NCI-H1105 (cell line): Measurements from ENCODE around the gene TFB1M.
"Not testable (repeated sequence)": the region's sequence is repeated elsewhere in the genome, so short reads cannot be mapped to it uniquely, and the experiment has no call there.

Experiments
- DNase-seq: peaks from one replicate; lab custom pipeline; 2025; lab: John Stamatoyannopoulos, UW

Gene TFB1M

DNA sequence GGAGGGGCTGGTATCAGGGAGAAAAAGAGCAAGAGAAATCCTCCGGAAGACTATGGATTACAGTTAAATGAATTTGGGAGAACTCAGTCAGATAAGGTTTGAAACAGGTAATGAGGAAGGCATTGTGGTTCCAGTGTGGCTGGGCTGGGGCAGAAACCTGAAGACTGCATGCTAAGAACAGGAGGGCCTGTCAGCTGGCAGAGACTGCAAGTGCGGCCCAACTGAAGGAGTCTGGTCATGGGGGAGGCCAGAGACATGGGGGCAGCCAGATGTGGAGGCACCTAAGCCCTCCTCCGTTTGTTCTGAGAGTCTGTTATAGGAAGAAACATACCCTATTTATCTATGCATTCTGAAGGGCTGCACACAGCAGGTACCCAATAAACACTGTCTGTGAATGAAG is 16.6 kb downstream of the TFB1M start:
- DNase-seq, result no peak

DNA sequence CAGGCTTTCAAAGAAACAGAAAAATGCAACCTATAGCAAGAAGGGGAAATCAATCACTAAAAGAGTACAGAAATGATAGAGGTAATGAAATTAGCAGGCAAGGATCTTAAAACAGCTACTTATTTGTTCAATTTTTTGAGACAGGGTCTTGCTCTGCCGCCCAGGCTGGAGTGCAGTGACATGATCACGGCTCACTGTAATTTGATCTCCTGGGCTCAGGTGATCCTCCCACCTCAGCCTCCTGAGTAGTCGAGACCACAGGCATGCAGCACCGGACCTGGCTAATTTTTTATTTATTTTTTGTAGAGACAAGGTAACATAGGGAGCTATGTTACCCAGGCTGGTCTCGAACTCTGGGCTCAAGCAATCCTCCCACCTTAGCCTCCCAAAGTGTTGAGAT is 21.6 kb downstream of the TFB1M start:
- DNase-seq, result no peak

DNA sequence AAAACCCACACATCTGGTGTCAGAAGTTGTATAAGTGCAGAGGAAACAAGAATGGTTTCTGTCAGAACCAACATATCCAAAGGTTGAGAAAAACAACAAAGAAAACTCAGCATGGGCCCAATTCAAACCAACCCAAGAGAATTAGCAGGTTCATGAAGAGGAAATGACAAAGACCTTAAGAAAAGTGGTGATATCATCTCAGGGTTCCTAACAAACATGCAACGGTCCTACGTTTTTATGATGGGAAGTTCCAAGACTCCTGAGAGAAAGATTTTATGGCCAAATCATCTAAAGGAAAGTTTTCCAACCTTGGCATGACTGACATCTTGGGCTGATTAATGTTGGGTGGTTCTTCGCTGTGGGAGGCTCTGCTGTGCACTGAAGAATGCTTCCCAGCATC is 23.0 kb downstream of the TFB1M start:
- no peak for DNase-seq

DNA sequence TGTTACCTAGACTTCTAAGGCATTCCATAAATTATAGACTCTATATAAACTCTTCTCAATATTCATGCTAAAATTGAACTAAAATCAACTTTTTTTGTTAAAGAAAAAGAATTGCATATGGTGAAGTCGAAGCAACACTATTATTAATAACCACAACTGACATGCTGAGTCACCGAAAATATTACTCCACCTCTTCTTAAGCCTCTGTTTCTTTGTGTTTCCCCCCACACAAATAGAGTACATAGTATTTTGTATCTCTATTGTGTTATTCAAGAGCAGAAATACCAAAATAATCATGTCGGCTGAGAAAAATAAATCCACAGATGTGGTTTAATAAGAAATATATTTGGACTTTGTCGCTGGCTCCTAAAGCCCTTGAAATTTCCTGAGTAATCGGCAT is 23.8 kb downstream of the TFB1M start:
- no peak for DNase-seq

DNA sequence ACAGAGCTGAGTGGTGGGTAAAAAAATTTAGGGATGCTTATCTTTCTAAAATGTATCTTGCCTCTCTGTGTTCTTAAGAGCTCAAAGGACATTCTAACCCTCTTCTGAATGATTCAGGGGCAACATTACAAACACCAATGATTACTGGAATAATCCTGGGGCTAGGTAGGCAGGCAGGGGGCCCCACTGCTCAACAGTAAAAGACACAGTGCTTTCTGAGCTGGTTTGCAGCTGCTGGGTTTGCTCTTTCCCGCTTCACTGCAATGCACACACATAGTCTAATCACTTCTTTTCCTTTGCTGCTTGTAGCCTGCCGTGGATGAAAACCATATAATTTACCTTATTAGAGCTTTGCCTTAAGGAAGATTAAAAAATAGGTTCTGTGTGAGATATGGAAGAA is 26.5 kb downstream of the TFB1M start:
- no peak for DNase-seq

DNA sequence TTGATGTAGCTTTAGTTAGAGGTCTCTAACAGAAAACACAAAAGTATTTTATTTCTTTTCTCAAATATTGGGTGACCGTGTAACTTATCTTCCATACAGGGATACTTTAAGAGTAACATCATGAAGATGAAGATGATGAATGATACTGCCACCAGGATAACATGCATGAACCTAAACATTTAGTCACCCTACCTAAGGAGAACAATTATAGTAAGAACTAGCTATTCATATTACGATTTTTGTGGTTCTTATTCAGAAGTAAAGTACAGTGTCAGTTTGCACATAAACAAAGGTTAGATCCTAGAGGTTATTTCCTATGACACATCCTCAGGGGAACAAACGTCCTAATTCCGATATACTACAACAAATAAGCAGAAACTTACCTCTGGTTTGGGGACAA is 29.5 kb downstream of the TFB1M start:
- DNase-seq, result no peak

DNA sequence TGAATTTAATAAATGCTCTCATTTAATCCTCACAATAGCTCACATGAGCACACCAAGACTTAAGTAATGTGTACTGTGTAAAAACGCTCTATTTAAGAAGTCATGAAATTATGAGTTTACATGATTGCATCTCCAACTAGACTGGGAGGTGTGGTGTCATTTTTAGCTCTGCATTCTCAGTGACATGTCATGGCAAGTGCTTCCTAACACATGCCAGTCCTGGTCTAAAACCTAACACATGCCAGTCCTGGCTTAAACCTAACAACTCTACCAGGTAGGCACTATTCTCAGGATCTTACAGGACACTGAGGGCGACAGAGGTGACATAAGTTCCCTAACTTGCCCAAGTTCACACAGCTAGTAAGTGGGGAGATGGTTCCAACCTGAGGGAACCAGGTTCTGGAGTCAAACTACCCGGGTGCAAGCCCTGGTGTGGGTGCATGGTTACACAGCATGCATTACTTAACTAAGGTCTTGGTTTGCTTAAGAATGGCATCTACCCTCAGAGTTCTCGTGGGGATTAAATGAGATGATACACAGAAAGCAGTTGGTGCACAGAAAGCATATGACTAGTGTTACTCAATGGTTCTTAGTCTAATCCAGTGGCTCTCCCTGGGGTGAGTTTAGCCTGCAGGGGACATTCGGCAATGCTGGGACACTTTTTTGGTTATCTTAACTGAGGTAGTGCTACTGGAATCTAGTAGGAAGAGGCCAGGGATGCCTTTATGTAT is 35.8 kb downstream of the TFB1M start:
- no peak for DNase-seq

DNA sequence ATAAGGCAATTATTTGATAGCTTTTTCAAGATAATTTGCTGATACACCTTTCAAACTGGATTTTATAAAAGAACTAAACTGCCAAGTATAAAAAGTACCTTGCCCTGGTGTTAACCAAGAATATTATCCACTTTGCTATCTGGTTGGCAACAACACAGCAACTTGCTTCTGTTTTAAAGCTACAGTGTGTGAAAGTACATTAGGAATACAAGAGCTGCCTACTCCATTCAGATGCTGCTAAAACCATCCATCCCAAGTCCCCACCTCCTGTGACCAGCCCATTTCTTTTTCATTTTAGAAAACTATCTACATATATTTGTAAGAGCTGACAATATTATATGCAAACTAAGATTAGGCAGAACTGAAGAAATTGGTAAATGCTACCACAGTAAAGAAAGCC is 37.6 kb downstream of the TFB1M start:
- DNase-seq, result no peak

DNA sequence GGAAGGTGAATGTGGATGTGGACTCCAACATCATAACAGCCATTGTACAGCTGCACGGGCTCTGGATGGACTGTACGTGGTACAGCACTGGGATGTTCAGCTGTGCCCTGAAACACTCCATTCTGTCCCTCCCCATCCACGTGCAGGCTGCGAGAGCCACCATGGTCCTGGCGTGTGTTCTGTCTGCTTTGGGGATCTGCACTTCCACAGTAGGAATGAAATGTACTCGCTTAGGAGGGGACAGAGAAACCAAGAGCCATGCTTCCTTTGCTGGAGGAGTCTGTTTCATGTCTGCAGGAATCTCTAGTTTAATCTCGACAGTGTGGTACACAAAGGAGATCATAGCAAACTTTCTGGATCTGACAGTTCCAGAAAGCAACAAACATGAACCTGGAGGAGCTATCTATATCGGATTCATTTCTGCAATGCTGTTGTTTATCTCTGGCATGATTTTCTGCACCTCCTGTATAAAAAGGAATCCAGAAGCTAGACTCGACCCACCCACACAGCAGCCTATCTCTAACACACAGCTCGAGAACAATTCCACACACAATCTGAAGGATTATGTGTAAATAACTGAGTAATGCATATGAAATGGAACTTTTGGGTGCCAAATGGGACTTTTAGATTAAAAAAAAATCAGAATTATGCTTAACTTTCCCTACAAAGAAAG is 38.3 kb downstream of the TFB1M start:
- no peak for DNase-seq

DNA sequence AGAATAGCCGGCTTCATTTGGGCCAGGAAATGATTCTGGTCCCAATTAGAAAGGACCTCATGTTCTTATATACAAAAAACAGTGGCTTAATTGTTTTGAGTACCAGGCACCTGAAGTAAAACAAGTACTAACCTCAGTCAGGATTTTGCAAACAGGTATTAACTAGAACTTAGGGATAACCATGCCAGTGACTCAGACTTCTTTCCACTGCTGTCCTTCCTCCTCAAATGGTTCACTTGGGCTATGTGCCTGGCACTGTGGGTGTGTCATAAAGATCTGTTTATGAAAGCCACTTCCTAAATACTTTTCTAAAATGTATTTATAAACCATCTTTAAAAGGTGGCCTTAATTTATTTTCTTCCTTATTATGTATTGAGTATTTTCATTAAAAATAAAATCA is 39.8 kb downstream of the TFB1M start:
- no peak for DNase-seq

DNA sequence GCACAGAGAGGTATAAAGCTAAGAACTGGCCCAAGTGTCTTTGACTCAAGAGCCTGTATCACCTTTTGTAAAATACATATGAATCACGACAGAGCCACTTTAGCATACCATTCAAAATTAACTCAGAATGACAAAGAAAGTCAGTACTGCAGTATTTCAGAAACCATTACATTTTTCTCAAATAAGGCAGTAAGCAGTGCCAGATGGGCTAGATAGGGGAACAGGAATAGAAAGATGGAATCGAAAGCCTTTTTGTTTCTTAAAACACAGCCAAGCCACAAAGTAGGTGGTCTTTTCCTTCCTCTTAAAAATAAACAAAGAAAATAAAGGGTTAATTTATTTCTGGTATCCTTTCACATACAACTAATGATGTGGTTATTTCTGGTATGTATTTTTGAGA is 40.2 kb downstream of the TFB1M start:
- no peak for DNase-seq

DNA sequence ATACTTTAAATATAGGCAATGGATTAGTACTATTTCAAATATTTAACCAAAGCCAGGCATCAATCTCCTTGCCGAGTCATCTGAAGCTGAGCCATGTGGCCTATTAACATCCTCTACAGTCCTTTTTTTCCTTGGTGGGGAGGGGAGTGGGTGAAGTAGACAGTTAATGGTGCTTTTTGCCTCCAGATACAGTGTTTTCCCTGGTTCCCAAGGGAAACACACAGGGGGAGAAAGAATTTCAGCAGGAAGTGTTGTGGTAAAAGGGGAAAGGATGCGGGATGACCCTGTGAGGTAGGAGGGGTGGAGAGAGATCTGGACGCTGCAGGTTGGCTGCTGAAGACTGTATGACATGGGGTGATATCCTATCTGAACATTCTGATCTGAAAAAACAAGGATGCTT is 40.9 kb downstream of the TFB1M start:
- no peak for DNase-seq

DNA sequence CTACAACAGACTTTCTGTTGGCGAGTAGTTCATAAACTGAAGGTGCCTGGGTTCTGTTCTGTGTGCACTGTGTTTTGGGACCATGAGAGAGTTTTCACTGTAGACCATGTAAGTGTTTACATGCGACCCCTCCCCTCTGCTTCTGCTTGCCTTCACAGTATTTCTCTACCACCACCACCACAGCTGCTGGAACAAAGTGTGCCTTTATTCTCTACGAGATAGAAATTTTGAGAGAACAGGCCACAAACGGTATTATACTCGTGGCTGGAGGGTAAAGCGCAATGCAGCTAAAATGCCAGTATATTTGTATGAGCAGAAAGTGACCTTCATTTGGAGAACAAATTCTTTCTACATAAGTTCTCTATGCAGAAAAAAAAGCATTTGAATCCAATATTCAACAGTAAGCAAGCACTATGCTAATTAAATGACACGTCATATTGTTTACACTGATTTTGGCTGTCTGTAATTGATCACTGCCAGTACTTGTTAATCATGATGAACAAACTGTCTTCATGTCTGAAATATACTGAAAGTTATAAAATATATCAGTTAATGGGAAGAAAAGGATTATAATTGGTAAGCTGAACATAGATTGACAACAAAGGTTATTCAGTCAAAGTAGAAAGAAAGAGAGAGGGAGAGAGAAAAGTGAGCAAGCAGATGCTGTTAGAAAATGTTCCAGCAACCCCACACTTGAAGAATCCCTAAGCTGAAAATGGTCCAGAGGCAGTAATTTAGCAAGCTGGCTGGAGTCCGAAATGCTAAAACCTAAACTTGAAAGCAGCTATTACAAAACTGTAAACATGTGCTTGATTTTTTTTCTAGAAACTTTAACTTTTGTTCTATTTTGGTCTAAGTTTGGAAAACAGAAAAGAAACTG is 41.7 kb downstream of the TFB1M start:
- no peak for DNase-seq

DNA sequence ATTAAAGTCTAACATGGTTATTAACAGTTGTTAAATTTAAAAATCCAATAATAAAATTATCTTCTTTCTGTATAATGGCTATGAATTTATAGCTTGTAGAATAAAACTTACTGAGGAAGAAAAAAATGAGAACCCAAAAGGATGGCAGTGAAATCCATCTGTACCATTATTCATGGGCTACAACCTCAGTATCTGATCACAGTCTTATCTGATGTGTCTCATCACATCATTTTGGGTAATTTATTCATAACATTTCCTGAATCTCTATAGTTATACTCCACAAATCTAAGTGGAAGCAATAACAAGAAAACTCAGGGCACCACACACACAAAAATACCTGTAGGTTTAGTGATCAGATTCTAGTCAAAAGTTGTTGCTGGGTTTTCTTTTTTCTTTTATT is 43.1 kb downstream of the TFB1M start:
- DNase-seq, result no peak

DNA sequence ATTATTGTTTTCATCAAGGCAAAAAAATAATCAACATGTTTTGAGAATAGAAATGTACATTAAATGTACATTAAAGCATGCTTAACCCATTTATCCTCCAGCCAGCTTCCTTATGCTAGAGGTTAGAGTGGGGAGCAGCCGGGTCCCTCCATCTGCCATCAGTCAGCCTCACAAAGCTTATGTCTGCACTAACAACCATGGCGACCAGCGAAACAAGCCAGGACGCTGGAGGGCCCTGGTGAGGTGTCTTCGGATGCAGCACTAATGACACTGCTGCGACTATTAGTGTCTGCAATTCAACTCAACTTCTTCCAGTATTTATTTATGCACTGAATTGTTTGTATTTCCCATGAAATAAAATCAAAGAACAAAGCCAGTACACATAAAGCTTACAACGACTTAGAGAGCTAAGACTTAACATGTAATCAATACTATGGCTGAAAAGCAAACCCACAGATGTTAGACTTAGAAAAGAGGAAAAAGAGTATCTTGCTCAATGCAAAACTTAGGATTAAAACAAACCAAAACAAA is 43.7 kb downstream of the TFB1M start:
- no peak for DNase-seq

DNA sequence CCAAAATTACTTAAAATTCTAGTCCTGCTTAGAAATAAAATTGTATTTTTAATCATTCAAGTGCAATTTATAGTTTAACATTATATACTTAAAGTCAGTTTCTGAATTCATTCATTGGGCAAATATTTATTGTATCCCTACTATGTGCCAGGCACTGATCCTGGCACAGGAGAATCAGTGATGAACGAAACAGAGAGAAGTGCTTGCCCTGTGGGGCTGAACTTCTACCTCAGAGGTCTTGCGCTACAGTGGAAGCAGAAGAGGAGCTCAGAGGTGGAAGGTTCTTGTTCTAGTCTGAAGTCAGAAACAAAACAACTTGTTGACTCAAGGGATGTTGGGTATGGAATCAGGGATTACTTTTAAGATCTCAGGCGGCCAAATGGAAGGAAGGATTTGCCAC is 44.5 kb downstream of the TFB1M start:
- no peak for DNase-seq

DNA sequence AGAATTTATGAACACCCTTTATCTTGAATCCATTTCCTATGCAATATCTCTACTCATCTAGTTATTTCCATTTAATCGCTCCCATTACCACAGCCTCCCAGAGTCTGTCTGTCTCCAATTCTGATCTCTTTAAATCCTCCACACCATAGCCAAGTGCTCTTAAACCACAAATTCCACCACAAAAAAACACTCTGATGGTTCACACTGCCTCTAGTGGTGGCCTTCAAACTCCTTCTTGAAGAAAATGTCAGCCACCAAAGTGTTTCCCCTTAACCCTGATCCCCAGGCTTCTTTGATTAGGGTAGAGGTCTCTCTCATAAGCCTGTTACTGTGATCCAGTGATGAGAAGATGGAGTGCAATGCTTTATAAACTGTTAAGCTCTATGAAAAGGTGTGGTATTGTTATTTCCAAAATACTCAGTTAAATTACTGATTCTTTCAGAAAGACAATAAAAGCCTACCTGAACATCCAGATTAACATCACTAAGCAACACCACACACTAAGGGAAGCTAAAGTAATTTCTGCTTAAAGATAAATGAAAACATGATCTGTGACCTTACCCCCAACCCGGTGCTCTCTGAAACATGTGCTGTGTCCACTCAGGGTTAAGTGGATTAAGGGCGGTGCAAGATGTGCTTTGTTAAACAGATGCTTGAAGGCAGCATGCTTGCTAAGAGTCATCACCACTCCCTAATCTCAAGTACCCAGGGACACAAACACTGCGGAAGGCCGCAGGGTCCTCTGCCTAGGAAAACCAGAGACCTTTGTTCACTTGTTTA is 46.0 kb downstream of the TFB1M start:
- DNase-seq, result not testable (repeated sequence)

DNA sequence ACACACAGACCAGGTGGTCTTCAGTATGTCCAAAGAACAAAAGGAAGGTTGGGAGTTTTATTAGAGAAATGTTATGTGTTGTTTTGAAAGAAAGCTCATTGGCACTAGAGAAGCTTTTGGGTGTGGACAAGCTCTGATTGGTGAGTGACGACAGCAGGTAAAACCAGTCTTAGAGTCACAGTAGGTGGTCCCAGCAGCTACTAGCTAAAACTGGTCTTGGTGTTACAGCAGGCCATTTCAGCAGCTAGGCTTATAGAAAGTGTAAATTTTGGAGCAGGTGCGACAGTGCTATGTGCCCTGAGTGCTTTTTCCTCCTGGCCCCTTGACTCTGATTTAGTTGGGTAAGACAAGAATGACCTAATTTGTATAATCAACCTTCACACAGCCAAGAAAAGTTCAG is 46.9 kb downstream of the TFB1M start:
- DNase-seq, result no peak

DNA sequence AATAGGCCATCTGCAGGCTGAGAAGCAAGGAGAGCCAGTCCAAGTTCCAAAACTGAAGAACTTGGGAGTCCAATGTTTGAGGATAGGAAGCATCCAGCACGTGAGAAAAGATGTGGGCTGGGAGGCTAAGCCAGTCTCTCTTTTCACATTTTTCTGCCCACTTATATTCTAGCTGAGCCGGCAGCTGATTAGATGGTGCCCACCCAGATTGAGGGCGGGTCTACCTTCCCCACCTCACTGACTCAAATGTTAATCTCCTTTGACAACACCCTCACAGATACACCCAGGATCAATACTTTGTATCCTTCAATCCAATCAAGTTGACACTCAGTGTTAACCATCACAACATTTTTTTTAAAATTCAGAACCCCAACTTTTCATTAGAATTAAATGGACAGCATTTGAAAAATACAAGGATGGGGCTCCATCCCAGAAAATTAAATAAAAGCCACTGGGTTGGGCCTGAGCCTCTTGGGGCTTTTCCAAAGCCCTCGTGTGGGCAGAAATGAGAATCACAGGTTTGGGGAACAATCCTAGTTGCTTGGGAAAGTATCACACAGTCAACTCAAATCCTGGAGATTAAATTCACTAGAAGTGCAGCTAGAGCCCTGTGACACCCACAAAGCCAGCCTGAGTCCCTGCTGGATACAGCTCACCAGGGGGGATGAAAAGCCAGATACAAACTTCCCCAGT is 48.3 kb downstream of the TFB1M start:
- no peak for DNase-seq

DNA sequence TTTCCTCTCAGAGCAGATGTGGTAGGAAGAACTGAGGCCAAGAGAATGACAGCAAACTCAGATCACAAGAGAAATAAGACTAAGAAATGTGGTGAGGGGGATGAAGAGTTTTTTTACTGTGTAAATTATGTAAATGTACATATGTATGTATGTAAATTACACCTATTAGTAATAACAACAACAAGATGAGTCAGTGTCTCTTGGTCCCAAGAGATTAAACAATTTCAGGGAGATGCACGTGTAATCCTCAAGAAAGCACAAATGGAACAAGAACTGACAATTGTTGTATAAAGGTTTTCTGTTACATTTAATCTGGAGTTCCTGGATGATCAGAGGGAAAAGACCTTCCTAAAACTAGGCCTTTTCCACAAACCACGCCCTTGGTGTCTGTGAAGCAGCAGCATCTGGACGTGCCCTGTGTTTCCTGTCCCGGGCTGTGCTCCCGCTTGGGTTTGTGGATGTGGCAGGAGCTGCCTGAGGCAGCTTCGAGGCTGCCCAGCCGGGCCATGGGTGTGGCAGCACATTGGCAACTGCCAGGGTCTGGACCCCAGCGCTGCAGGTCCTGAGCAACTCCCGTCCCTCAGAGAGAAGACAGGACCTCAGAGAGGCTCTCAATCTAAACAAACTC is 49.5 kb downstream of the TFB1M start:
- DNase-seq, result no peak
